Sigmoid colon (tissue), 7 donors: ENCODE data around the gene SEC14L3. TPM values are rescaled to one million over a fixed set of nuclear protein-coding genes. Genes with fewer than 3 reads are reported as not detected.

Experiments
- DNase-seq: peaks from one replicate; pipeline ENCODE4 v3.0.0-alpha.2; 2019
- H3K27ac ChIP-seq, 4 donors: fragments of 200-600 bp; sonication (generic); one replicate each; pipeline ENCODE4 v1.5.1; 2016 to 2019; ENCODE audit warnings: mild to moderate bottlenecking in 1 of 4
- H3K27me3 ChIP-seq, 3 donors: fragments of 200-600 bp; sonication (generic); one replicate each; pipeline ENCODE4 v1.5.1; 2019; ENCODE audit warnings: mild to moderate bottlenecking in 1 of 3
- H3K36me3 ChIP-seq, 4 donors: fragments of 200-600 bp; sonication (generic); one replicate each; pipeline ENCODE4 v1.5.1; 2016 to 2019
- H3K4me1 ChIP-seq, 4 donors: fragments of 200-600 bp; sonication (generic); one replicate each; pipeline ENCODE4 v1.5.1; 2017 to 2019
- H3K4me3 ChIP-seq, 4 donors: fragments of 200-600 bp; sonication (generic); one replicate each; pipeline ENCODE4 v1.5.1; 2017 to 2019; ENCODE audit warnings: mild to moderate bottlenecking in 2 of 4, moderate library complexity in 1 of 4
- H3K9me3 ChIP-seq, 4 donors: fragments of 200-600 bp in 3 of 4; sonication (generic) in 3 of 4; one replicate each; pipeline versions ENCODE4 v1.5.1 to v1.6.1; 2013 to 2019
- CTCF ChIP-seq, 4 experiments: fragments of 450-650 bp in 3 of 4; fragments of 200-600 bp in 1 of 4; IDR thresholded peaks; one replicate each; pipeline ENCODE4 v1.5.1; 2016 to 2019; ENCODE audit warnings: antibody characterized with exemption in 4 of 4, mild to moderate bottlenecking in 3 of 4, moderate library complexity in 2 of 4
- EP300 ChIP-seq, 4 donors: sonication (generic); formaldehyde crosslinking; IDR thresholded peaks; one replicate each; pipeline ENCODE4 v1.6.1; 2017; ENCODE audit warnings: antibody characterized with exemption in 4 of 4
- POLR2A ChIP-seq, 2 donors: fragments of 450-650 bp; IDR thresholded peaks; one replicate each; pipeline ENCODE4 v1.6.1; 2016; ENCODE audit warnings: antibody characterized with exemption in 2 of 2, mild to moderate bottlenecking in 2 of 2, moderate library complexity in 2 of 2
- POLR2AphosphoS5 ChIP-seq, 4 donors: sonication (generic); formaldehyde crosslinking; IDR thresholded peaks; one replicate each; pipeline ENCODE4 v1.6.1; 2017; ENCODE audit warnings: antibody characterized with exemption in 4 of 4
- WGBS, 2 donors: extraction: QIAGEN DNeasy Blood & Tissue Kit; methylation state at CpG; one replicate each; pipeline ENCODE4 v1.1.7; 2013; 5-methylcytosine and 5-hydroxymethylcytosine counted together
- intact Hi-C: fragments of 100-400 bp; cut with DNase I; formaldehyde crosslinking; loops from one replicate; pipeline ENCODE4 v1.15.1; 2023
- polyA plus RNA-seq, 3 donors: library from polyadenylated mRNA; stranded (reverse); fragments of 200-250 nt; gene quantifications; one replicate each; pipeline ENCODE4 v1.2.3, GENCODE V29; 2013
- total RNA-seq, 4 donors: library from RNA; depleted of rRNA; stranded (reverse); fragments of >200 nt; gene quantifications; one replicate each; pipeline ENCODE4 v1.1.0, GENCODE V29; 2016
- donor health status: healthy with polysubstance abuse.
- donor health status: Bipolar disorder and iron deficiency.
- donor health status: healthy.

The SEC14L3 gene
- total and polyA plus RNA-seq, 7 donors, result 0.23 TPM; not detected in 6

DNA sequence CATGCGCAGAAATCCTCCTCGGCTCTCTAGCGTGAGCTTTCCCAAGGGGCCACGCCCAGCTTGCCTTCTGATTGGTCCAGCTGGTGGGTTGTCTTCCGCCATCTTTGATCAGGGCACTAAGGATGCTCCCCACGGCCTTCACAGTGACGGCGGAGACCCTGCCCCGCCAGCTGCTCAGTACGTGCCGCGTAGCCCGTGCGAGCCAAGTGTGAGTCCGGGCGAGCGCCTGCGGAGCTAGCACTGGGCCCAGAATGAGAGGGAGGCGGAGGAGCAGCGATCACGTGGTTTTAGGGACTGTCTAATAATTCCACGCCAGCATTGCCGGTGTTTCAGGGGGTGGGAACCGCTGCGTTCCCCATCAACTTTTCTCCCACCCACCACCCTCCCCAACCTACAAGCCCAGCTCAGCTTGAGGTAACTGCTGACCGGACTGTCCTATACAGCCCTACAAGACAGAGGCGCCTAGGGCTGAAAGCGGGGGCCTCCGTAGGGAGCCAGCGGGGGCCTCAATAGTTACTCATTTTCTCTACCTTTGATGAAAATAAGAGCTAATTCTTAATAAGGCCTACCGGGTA lies 47.8 kb downstream of the SEC14L3 start:
- Histone ChIP-seq H3K9me3 (no peaks in the 10 kb centered on the region), H3K36me3 (peaks cover 0 to 23% (median 3%) of the 10 kb centered on the region in 4 donors), H3K27me3 (no peaks in the 10 kb centered on the region), H3K27ac (peak overlapping the region; percentile 91 to 97 (median 94)), H3K4me1 (peaks cover 0 to 58% (median 49%) of the 10 kb centered on the region in 4 donors), H3K4me3 (peak overlapping the region; percentile 55 to 72 (median 63))
- peak; percentile 100 for DNase-seq
- intact Hi-C loops, result loop anchor here (2.0 to 10.0 kb wide), 4 partner anchors 27 to 1157 kb away; partner anchors contain the start of genes EWSR1, RHBDD3, RNF215 and SEC14L2
- no peak for TF ChIP-seq POLR2A (IDR thresholded peaks at IDR 0.05)
- TF ChIP-seq CTCF (IDR thresholded peaks at IDR 0.05), result no peak
- peak; percentile 70 to 93 (median 80) for TF ChIP-seq POLR2AphosphoS5 (IDR thresholded peaks at IDR 0.05)
- no peak for TF ChIP-seq EP300 (IDR thresholded peaks at IDR 0.05)
- WGBS, 2 donors, result 1 to 2% methylated on average over 31 of the region's 31 CpGs

GRCh38 chr22:30423301-30423958 lies 48.4 kb downstream of the SEC14L3 start:
- TF ChIP-seq POLR2A (IDR thresholded peaks at IDR 0.05) (peak; percentile 93), CTCF (IDR thresholded peaks at IDR 0.05) (no peak), EP300 (IDR thresholded peaks at IDR 0.05) (no peak), POLR2AphosphoS5 (IDR thresholded peaks at IDR 0.05) (peak in 3 of 4 donors; percentile 89 to 98 (median 98))
- peaks cover 0 to 29% (median 7%) of the 10 kb centered on the region in 4 donors for H3K36me3 ChIP-seq
- DNase-seq, result peak; percentile 83
- 0 to 1% methylated on average over 45 of the region's 45 CpGs for WGBS, 2 donors
- peak overlapping the region; percentile 91 to 97 (median 94) for H3K27ac ChIP-seq
- H3K9me3 ChIP-seq, result no peaks in the 10 kb centered on the region
- peaks cover 0 to 58% (median 49%) of the 10 kb centered on the region in 4 donors for H3K4me1 ChIP-seq
- peak overlapping the region; percentile 55 to 72 (median 63) for H3K4me3 ChIP-seq
- intact Hi-C loops, result loop anchor here (5.0 to 10.0 kb wide), 3 partner anchors 36 to 1156 kb away; partner anchors contain the start of genes EWSR1, RHBDD3, RNF215 and TCN2
- no peaks in the 10 kb centered on the region for H3K27me3 ChIP-seq

GRCh38 chr22:30422481-30423300 lies 49.1 kb downstream of the SEC14L3 start:
- intact Hi-C loops, result loop anchor here (5.0 to 10.0 kb wide), 3 partner anchors 35 to 1155 kb away; partner anchors contain the start of genes EWSR1, RHBDD3, RNF215 and TCN2
- no peak for TF ChIP-seq CTCF (IDR thresholded peaks at IDR 0.05)
- TF ChIP-seq POLR2AphosphoS5 (IDR thresholded peaks at IDR 0.05), result peak in 3 of 4 donors; percentile 51 to 68 (median 62)
- peak overlapping the region; percentile 55 to 72 (median 63) for H3K4me3 ChIP-seq
- H3K4me1 ChIP-seq, result peaks cover 0 to 58% (median 49%) of the 10 kb centered on the region in 4 donors
- DNase-seq, result peak; percentile 90
- WGBS, 2 donors, result 28 to 41% methylated on average over 18 of the region's 18 CpGs
- H3K27me3 ChIP-seq, result no peaks in the 10 kb centered on the region
- H3K36me3 ChIP-seq, result peaks cover 7 to 37% (median 14%) of the 10 kb centered on the region in 4 donors
- H3K9me3 ChIP-seq, result no peaks in the 10 kb centered on the region
- H3K27ac ChIP-seq, result peak overlapping the region; percentile 91 to 97 (median 94)

DNA sequence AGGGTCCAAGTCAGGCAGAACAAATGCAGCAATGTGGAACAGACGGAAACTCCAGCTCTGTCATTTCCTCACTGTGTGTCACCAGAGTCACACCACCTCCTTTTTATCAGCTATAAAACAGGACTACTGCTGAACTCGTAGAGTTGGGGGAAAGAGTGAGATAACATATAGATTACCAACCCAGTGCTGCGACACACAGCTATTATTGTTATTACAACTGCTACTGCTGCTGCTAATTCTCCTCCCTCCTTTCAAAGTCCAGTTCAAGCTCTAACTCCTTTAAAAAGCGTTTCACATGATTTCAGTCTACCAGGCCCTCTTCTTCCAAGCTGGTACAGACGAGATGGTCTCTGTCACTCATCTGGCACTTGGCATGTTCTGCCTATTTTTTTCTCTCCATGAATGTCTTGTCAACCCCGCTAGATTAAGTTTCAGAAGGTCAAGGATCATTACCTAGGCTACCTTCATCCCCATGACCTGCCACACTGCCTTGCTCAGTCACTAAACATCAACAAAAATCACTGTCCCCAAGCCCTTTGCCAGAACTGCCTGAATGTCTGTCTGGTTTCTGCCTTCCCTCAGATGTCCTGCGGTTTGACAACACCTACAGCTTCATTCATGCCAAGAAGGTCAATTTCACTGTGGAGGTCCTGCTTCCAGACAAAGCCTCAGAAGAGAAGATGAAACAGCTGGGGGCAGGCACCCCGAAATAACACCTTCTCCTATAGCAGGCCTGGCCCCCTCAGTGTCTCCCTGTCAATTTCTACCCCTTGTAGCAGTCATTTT lies 49.9 kb downstream of the SEC14L3 start:
- 36 to 70% methylated on average over 8 of the region's 8 CpGs for WGBS, 2 donors
- H3K36me3 ChIP-seq, result peaks cover 7 to 45% (median 16%) of the 10 kb centered on the region in 4 donors
- intact Hi-C loops, result loop anchor here (5.0 to 10.0 kb wide), 3 partner anchors 35 to 1155 kb away; partner anchors contain the start of genes EWSR1, RHBDD3, RNF215 and TCN2
- no peaks in the 10 kb centered on the region for H3K9me3 ChIP-seq
- peak overlapping the region; percentile 91 to 97 (median 94) for H3K27ac ChIP-seq
- TF ChIP-seq POLR2A (IDR thresholded peaks at IDR 0.05) (no peak), CTCF (IDR thresholded peaks at IDR 0.05) (no peak), EP300 (IDR thresholded peaks at IDR 0.05) (no peak), POLR2AphosphoS5 (IDR thresholded peaks at IDR 0.05) (no peak)
- peaks cover 0 to 58% (median 49%) of the 10 kb centered on the region in 4 donors for H3K4me1 ChIP-seq
- no peak for DNase-seq
- H3K4me3 ChIP-seq, result peak overlapping the region in 1 of 4 donors; percentile 72
- no peaks in the 10 kb centered on the region for H3K27me3 ChIP-seq
